SK-N-SH (cell line): ENCODE data around the gene ACBD6. TPM values are rescaled to one million over a fixed set of nuclear protein-coding genes. Genes with fewer than 3 reads are reported as not detected.

Source experiments
- CTCF ChIA-PET: fragments of 300-600, 350-600 bp; formaldehyde crosslinking; extraction: SDS; loops from one replicate; lab custom pipeline; 2021; lab: Yijun Ruan, JAX
- POLR2A ChIA-PET: fragments of 350-600 bp; sonication (Branson Sonifier 250); formaldehyde crosslinking; extraction: SDS; loops from one replicate; lab custom pipeline; 2020; ENCODE audit warnings: antibody characterized with exemption, inconsistent platforms; lab: Yijun Ruan, JAX
- DNase-seq: peaks from one replicate; pipeline ENCODE4 v3.0.0; 2012
- H2AFZ ChIP-seq: fragments of 200-600 bp; sonication (generic); 2 replicates; pipeline ENCODE4 v1.8.1; 2016; ENCODE audit warnings: antibody characterized with exemption, mild to moderate bottlenecking, low read depth
- H3F3A ChIP-seq: fragments of 200-600 bp; sonication (generic); replicated peaks from 2 replicates; pipeline ENCODE3; 2016; ENCODE audit warnings: antibody characterized with exemption, mild to moderate bottlenecking; ENCODE audit not compliant: insufficient read depth
- H3K27ac ChIP-seq, 2 experiments: fragments of 200-500 bp in 1 of 2; fragments of 200-600 bp in 1 of 2; sonication (Bioruptor generic) in 1 of 2; sonication (generic), shearing (Covaris generic) in 1 of 2; 2 replicates each; pipeline versions ENCODE4 v1.5.1 to v1.6.1; 2014 to 2016; ENCODE audit warnings: low read depth in 2 of 2, inconsistent platforms in 1 of 2, low read length in 1 of 2, mild to moderate bottlenecking in 1 of 2, mixed read lengths in 1 of 2
- H3K27me3 ChIP-seq: fragments of 200-600 bp; sonication (generic), shearing (Covaris generic); 2 replicates; pipeline ENCODE4 v1.6.1; 2016; ENCODE audit warnings: mixed run types; ENCODE audit not compliant: insufficient read depth
- H3K36me3 ChIP-seq, 2 experiments: fragments of 200-500 bp in 1 of 2; fragments of 200-600 bp in 1 of 2; sonication (Bioruptor generic) in 1 of 2; sonication (generic) in 1 of 2; replicated peaks in 1 of 2; 2 replicates each; pipeline versions ENCODE3 to v1.5.1; 2014 to 2016; ENCODE audit warnings: low read length in 1 of 2, mild to moderate bottlenecking in 1 of 2; ENCODE audit not compliant: insufficient read depth in 2 of 2, control insufficient read depth in 1 of 2
- H3K4me1 ChIP-seq, 2 experiments: fragments of 200-500 bp in 1 of 2; fragments of 200-600 bp in 1 of 2; sonication (Bioruptor generic) in 1 of 2; sonication (generic), shearing (Covaris generic) in 1 of 2; 2 replicates each; pipeline versions ENCODE4 v1.5.1 to v1.6.1; 2014 to 2016; ENCODE audit warnings: low read depth in 1 of 2, low read length in 1 of 2, mixed run types in 1 of 2; ENCODE audit not compliant: insufficient read depth in 2 of 2, control insufficient read depth in 1 of 2
- H3K4me2 ChIP-seq: fragments of 200-600 bp; sonication (generic), shearing (Covaris generic); 2 replicates; pipeline ENCODE4 v1.6.1; 2017; ENCODE audit warnings: mixed run types
- H3K4me3 ChIP-seq, 2 experiments: fragments of 200-500 bp in 1 of 2; fragments of 200-600 bp in 1 of 2; sonication (Bioruptor generic) in 1 of 2; sonication (generic), shearing (Covaris generic) in 1 of 2; 2 replicates each; pipeline versions ENCODE4 v1.5.1 to v1.8.1; 2014 to 2016; ENCODE audit warnings: low read depth in 2 of 2, inconsistent platforms in 1 of 2, low read length in 1 of 2, mild to moderate bottlenecking in 1 of 2, mixed read lengths in 1 of 2, moderate library complexity in 1 of 2
- H3K79me2 ChIP-seq: fragments of 200-600 bp; sonication (generic); 2 replicates; pipeline ENCODE4 v1.8.1; 2017; ENCODE audit warnings: mild to moderate bottlenecking; ENCODE audit not compliant: insufficient read depth
- H3K9ac ChIP-seq: fragments of 200-600 bp; sonication (generic); 2 replicates; pipeline ENCODE4 v1.6.1; 2017; ENCODE audit warnings: mixed run types
- H3K9me2 ChIP-seq: fragments of 200-600 bp; sonication (generic); 2 replicates; pipeline ENCODE4 v1.6.1; 2017; ENCODE audit warnings: mixed run types
- H3K9me3 ChIP-seq: fragments of 200-600 bp; sonication (generic); 2 replicates; pipeline ENCODE4 v1.6.1; 2017; ENCODE audit warnings: mixed run types, mild to moderate bottlenecking, moderate library complexity
- H4K20me1 ChIP-seq: fragments of 200-600 bp; sonication (generic); 2 replicates; pipeline ENCODE4 v1.6.1; 2017; ENCODE audit warnings: mild to moderate bottlenecking, mixed run types; ENCODE audit not compliant: insufficient read depth
- CHD2 ChIP-seq: fragments of 150-350 bp; IDR thresholded peaks from 2 replicates; pipeline ENCODE4 v1.6.1; 2018; ENCODE audit warnings: low read length; ENCODE audit not compliant: partially characterized antibody
- EZH2phosphoT487 ChIP-seq: fragments of 200-600 bp; sonication (generic); IDR thresholded peaks from 2 replicates; pipeline ENCODE4 v1.6.1; 2017; ENCODE audit warnings: low read depth, mixed run types, mild to moderate bottlenecking, antibody characterized with exemption, moderate library complexity, borderline replicate concordance
- FOSL2 ChIP-seq: IDR thresholded peaks from 2 replicates; pipeline ENCODE4 v1.4.0; 2012; ENCODE audit warnings: low read depth, mild to moderate bottlenecking, moderate library complexity, borderline replicate concordance
- FOXJ3 ChIP-seq: sonication (generic); formaldehyde crosslinking; IDR thresholded peaks from 2 replicates; pipeline ENCODE4 v1.5.1; 2020; ENCODE audit warnings: mild to moderate bottlenecking, missing genetic modification reagents
- GABPA ChIP-seq: IDR thresholded peaks from 2 replicates; pipeline ENCODE4 v1.4.0; 2012; ENCODE audit warnings: low read depth, mild to moderate bottlenecking
- GATA2 ChIP-seq: sonication (generic); formaldehyde crosslinking; IDR thresholded peaks from 2 replicates; pipeline ENCODE4 v1.5.0; 2020; ENCODE audit warnings: mild to moderate bottlenecking, missing genetic modification reagents
- MEF2A ChIP-seq: IDR thresholded peaks from 2 replicates; pipeline ENCODE4 v1.4.0; 2012; ENCODE audit warnings: low read depth, borderline replicate concordance
- MXI1 ChIP-seq: IDR thresholded peaks from 2 replicates; pipeline ENCODE4 v1.6.1; 2012; ENCODE audit warnings: mild to moderate bottlenecking, low read depth, low read length, improper control_type of control experiment
- NRF1 ChIP-seq: IDR thresholded peaks from 2 replicates; pipeline ENCODE4 v1.6.1; 2012; ENCODE audit warnings: low read depth, mild to moderate bottlenecking, low read length
- POLR2AphosphoS5 ChIP-seq: IDR thresholded peaks from 2 replicates; pipeline ENCODE4 v1.6.1; 2012; ENCODE audit warnings: low read depth, low read length
- RAD21 ChIP-seq: IDR thresholded peaks from 2 replicates; pipeline ENCODE4 v1.6.1; 2012; ENCODE audit warnings: mild to moderate bottlenecking, low read length
- RCOR1 ChIP-seq: fragments of 150-350 bp; IDR thresholded peaks from 2 replicates; pipeline ENCODE4 v1.6.1; 2017; ENCODE audit warnings: antibody characterized with exemption, low read length
- RFX5 ChIP-seq: IDR thresholded peaks from 2 replicates; pipeline ENCODE4 v1.6.1; 2012; ENCODE audit warnings: mild to moderate bottlenecking, improper control_type of control experiment, low read length
- RXRA ChIP-seq: IDR thresholded peaks from 2 replicates; pipeline ENCODE4 v1.4.0; 2012; ENCODE audit warnings: low read depth, mild to moderate bottlenecking, borderline replicate concordance
- SIN3A ChIP-seq: IDR thresholded peaks from 2 replicates; pipeline ENCODE4 v1.6.1; 2012; ENCODE audit warnings: low read depth, mild to moderate bottlenecking, low read length, moderate library complexity, borderline replicate concordance
- SMC3 ChIP-seq: IDR thresholded peaks from 2 replicates; pipeline ENCODE4 v1.6.1; 2012; ENCODE audit warnings: low read depth, low read length, improper control_type of control experiment
- TAF1 ChIP-seq: IDR thresholded peaks from 2 replicates; pipeline ENCODE4 v1.6.1; 2012; ENCODE audit warnings: low read depth, mild to moderate bottlenecking, low read length, moderate library complexity, borderline replicate concordance
- WGBS: methylation state at CpG from one replicate; pipeline ENCODE4 v1.1.6; 2017; ENCODE audit warnings: low lambda C conversion rate; 5-methylcytosine and 5-hydroxymethylcytosine counted together
- polyA plus RNA-seq, 3 experiments: library from polyadenylated mRNA; depleted of rRNA; stranded (reverse); fragments of >200 nt; gene quantifications; 2 replicates each; pipeline ENCODE4 v1.2.3, GENCODE V29; 2012
- TF ChIP-seq, protein P1 (sequence below): fragments of 150-350 bp; IDR thresholded peaks from 2 replicates; pipeline ENCODE4 v1.6.1; 2016; ENCODE audit warnings: mild to moderate bottlenecking, low read depth, low read length
- TF ChIP-seq, protein P2 (sequence below): IDR thresholded peaks from 2 replicates; pipeline ENCODE4 v1.4.0; 2012; ENCODE audit warnings: low read depth, borderline replicate concordance
- TF ChIP-seq, protein P3 (sequence below): fragments of 150-350 bp; IDR thresholded peaks from 2 replicates; pipeline ENCODE4 v1.6.1; 2017; ENCODE audit warnings: antibody characterized with exemption, low read length, low read depth, borderline replicate concordance
- TF ChIP-seq, protein P4 (sequence below): IDR thresholded peaks from 2 replicates; pipeline ENCODE4 v1.4.0; 2012; ENCODE audit warnings: low read depth
- TF ChIP-seq, protein P5 (sequence below): IDR thresholded peaks from 2 replicates; pipeline ENCODE4 v1.4.0; 2012; ENCODE audit warnings: low read depth, borderline replicate concordance

Gene ACBD6
- polyA plus RNA-seq, 1 of the 3 experiments (the other 2 are of a cell fraction) = 60.9 TPM

DNA sequence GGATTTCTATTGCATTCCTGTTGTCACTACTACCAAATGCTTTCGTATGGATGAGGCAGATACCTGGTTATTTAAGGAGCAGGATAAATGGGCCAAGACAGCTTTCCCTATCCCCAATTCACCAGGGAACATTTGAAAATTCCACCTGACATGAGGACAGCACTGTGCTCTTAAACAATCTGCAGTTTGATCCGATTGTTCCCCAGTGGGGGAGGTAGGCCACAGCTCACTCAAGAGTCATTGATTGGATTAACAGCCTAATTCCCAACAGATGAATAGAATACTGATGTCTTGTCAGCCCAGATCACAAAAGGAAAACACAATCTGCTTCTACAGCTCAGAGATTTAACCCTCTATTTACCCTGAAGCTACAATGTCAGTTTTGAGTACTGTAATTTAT is 148.4 kb downstream of the ACBD6 start (continued):
- TF ChIP-seq, protein P1, sequence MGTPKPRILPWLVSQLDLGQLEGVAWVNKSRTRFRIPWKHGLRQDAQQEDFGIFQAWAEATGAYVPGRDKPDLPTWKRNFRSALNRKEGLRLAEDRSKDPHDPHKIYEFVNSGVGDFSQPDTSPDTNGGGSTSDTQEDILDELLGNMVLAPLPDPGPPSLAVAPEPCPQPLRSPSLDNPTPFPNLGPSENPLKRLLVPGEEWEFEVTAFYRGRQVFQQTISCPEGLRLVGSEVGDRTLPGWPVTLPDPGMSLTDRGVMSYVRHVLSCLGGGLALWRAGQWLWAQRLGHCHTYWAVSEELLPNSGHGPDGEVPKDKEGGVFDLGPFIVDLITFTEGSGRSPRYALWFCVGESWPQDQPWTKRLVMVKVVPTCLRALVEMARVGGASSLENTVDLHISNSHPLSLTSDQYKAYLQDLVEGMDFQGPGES = no peak
- no peak; the same call in 1 of the 2 replicates for TF ChIP-seq RAD21
- TF ChIP-seq RCOR1 = peak; percentile 87
- no peak for TF ChIP-seq RFX5
- peak; percentile 79 for TF ChIP-seq CHD2
- TF ChIP-seq, protein P2, sequence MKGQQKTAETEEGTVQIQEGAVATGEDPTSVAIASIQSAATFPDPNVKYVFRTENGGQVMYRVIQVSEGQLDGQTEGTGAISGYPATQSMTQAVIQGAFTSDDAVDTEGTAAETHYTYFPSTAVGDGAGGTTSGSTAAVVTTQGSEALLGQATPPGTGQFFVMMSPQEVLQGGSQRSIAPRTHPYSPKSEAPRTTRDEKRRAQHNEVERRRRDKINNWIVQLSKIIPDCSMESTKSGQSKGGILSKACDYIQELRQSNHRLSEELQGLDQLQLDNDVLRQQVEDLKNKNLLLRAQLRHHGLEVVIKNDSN = no peak
- TF ChIP-seq, protein P3, sequence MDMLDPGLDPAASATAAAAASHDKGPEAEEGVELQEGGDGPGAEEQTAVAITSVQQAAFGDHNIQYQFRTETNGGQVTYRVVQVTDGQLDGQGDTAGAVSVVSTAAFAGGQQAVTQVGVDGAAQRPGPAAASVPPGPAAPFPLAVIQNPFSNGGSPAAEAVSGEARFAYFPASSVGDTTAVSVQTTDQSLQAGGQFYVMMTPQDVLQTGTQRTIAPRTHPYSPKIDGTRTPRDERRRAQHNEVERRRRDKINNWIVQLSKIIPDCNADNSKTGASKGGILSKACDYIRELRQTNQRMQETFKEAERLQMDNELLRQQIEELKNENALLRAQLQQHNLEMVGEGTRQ = no peak
- no peak for TF ChIP-seq SMC3
- TF ChIP-seq FOXJ3 (CRISPR knock-in tag) = no peak
- TF ChIP-seq MEF2A = no peak
- no peak for TF ChIP-seq SIN3A
- no peak for TF ChIP-seq NRF1
- TF ChIP-seq EZH2phosphoT487 = no peak
- no peak for TF ChIP-seq RXRA
- TF ChIP-seq TAF1 = no peak
- peak; percentile 22; the same call in 1 of the 2 replicates for TF ChIP-seq GATA2 (CRISPR knock-in tag)
- TF ChIP-seq MXI1 = peak; percentile 59; the same call in 1 of the 2 replicates

DNA sequence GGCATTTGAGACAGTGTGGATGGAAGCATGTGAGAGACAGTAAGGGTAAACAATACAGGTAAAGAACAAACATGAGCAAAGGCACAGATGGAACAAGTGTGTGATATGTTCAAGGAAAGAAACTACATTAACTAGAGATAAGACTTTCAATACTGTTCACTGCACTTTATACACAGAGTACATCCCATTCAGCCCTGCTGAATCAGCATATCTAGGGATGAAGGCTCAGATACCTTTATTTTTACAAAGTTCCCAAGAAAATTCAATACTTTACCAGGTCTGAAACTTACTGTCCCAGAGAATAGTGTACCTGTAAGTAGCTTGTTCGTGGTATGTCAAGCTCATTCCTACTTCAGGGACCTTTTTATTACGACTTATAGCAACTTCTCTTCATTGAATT is 149.8 kb downstream of the ACBD6 start:
- H3K4me3 ChIP-seq = no peak overlapping the region
- POLR2A ChIA-PET = no interaction called here
- WGBS = 98% methylated on average over 2 of the region's 2 CpGs
- no peaks in the 10 kb centered on the region for H3K36me3 ChIP-seq
- DNase-seq = no peak
- no peaks in the 10 kb centered on the region for H4K20me1 ChIP-seq
- H3K9ac ChIP-seq = no peak overlapping the region
- no peaks in the 10 kb centered on the region for H3K27me3 ChIP-seq
- H2AFZ ChIP-seq = no peak overlapping the region
- peaks cover 0 to 11% of the 10 kb centered on the region in 2 experiments; a peak in 3 of 4 replicates for H3K4me1 ChIP-seq
- no peaks in the 10 kb centered on the region for H3K9me2 ChIP-seq
- no peak overlapping the region for H3K4me2 ChIP-seq
- H3K27ac ChIP-seq = no peak overlapping the region
- TF ChIP-seq RFX5 (no peak), RXRA (no peak), FOSL2 (no peak), POLR2AphosphoS5 (no peak), GABPA (no peak)
- TF ChIP-seq, protein P4, sequence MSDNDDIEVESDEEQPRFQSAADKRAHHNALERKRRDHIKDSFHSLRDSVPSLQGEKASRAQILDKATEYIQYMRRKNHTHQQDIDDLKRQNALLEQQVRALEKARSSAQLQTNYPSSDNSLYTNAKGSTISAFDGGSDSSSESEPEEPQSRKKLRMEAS = no peak
- TF ChIP-seq, protein P5, sequence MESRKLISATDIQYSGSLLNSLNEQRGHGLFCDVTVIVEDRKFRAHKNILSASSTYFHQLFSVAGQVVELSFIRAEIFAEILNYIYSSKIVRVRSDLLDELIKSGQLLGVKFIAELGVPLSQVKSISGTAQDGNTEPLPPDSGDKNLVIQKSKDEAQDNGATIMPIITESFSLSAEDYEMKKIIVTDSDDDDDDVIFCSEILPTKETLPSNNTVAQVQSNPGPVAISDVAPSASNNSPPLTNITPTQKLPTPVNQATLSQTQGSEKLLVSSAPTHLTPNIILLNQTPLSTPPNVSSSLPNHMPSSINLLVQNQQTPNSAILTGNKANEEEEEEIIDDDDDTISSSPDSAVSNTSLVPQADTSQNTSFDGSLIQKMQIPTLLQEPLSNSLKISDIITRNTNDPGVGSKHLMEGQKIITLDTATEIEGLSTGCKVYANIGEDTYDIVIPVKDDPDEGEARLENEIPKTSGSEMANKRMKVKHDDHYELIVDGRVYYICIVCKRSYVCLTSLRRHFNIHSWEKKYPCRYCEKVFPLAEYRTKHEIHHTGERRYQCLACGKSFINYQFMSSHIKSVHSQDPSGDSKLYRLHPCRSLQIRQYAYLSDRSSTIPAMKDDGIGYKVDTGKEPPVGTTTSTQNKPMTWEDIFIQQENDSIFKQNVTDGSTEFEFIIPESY = no peak
- TF ChIP-seq, all 33 proteins: peak for 0
- H3F3A ChIP-seq = no peaks in the 10 kb centered on the region
- peaks cover 8% of the 10 kb centered on the region; the same call in 1 of the 2 replicates for H3K79me2 ChIP-seq
- CTCF ChIA-PET = no interaction called here
- H3K9me3 ChIP-seq = no peaks in the 10 kb centered on the region
